Measurements from ENCODE around the gene ELOB. TPM values are rescaled to one million over a fixed set of nuclear protein-coding genes. Genes with fewer than 3 reads are reported as not detected.

Gene ELOB
- total RNA-seq, 4 donors from 2014 or later = 216 to 970 (median 375) TPM

- DNase-seq = peak in 1 of 2 donors; percentile 53
- Histone ChIP-seq H3K27me3 (no peaks in the 10 kb centered on the region), H3K4me1 (peaks cover 12 to 19% of the 10 kb centered on the region in 2 donors), H3K36me3 (peaks cover 15 to 87% of the 10 kb centered on the region in 2 donors), H3K9me3 (no peaks in the 10 kb centered on the region), H3K4me3 (no peak overlapping the region), H3K27ac (peak overlapping the region in 3 of 4 donors; percentile 53 to 62 (median 62))
- intact Hi-C loops (cut with DNase I; ENCODE audit: low total_unique reads) (no loop called here), in situ Hi-C loops (cut with MboI; ENCODE audit: low sequenced_read_pairs in 4 of 4) (no loop called here)
- TF ChIP-seq CTCF (IDR thresholded peaks at IDR 0.05 in 4 of 5, conservative IDR thresholded peaks at IDR 0.05 in 1 of 5) (no peak), POLR2A (IDR thresholded peaks at IDR 0.05) (no peak)
- ATAC-seq = no peak
These were observed 7.4 kb downstream of the ELOB start for GRCh38 chr16:2769675-2770056.

GRCh38 chr16:2769100-2769529 is 8.0 kb downstream of the ELOB start:
- TF ChIP-seq POLR2A (IDR thresholded peaks at IDR 0.05) = no peak
- TF ChIP-seq CTCF (IDR thresholded peaks at IDR 0.05 in 4 of 5, conservative IDR thresholded peaks at IDR 0.05 in 1 of 5) = no peak
- Histone ChIP-seq H3K27me3 (no peaks in the 10 kb centered on the region), H3K36me3 (peaks cover 15 to 90% of the 10 kb centered on the region in 2 donors), H3K9me3 (no peaks in the 10 kb centered on the region), H3K27ac (peak overlapping the region; percentile 24 to 62 (median 50)), H3K4me3 (no peak overlapping the region), H3K4me1 (peaks cover 12 to 19% of the 10 kb centered on the region in 2 donors)
- ATAC-seq (no peak), DNase-seq (no peak)
- intact Hi-C loops (cut with DNase I; ENCODE audit: low total_unique reads) (no loop called here), in situ Hi-C loops (cut with MboI; ENCODE audit: low sequenced_read_pairs in 4 of 4) (no loop called here)

GRCh38 chr16:2768403-2769089 is 8.5 kb downstream of the ELOB start:
- no peak for DNase-seq
- Histone ChIP-seq H3K36me3 (peaks cover 15 to 90% of the 10 kb centered on the region in 2 donors), H3K4me1 (peaks cover 12 to 19% of the 10 kb centered on the region in 2 donors), H3K9me3 (no peaks in the 10 kb centered on the region), H3K27me3 (no peaks in the 10 kb centered on the region), H3K27ac (peak overlapping the region; percentile 24 to 62 (median 50)), H3K4me3 (no peak overlapping the region)
- intact Hi-C loops (cut with DNase I; ENCODE audit: low total_unique reads) (no loop called here), in situ Hi-C loops (cut with MboI; ENCODE audit: low sequenced_read_pairs in 4 of 4) (no loop called here)
- TF ChIP-seq CTCF (IDR thresholded peaks at IDR 0.05 in 4 of 5, conservative IDR thresholded peaks at IDR 0.05 in 1 of 5) = no peak
- TF ChIP-seq POLR2A (IDR thresholded peaks at IDR 0.05) = no peak
- no peak for ATAC-seq

GRCh38 chr16:2767891-2768290 is 9.2 kb downstream of the ELOB start:
- no peak overlapping the region for H3K4me3 ChIP-seq
- no peak for TF ChIP-seq CTCF (IDR thresholded peaks at IDR 0.05 in 4 of 5, conservative IDR thresholded peaks at IDR 0.05 in 1 of 5)
- TF ChIP-seq POLR2A (IDR thresholded peaks at IDR 0.05) = no peak
- H3K9me3 ChIP-seq = no peaks in the 10 kb centered on the region
- in situ Hi-C loops (cut with MboI; ENCODE audit: low sequenced_read_pairs in 4 of 4) = no loop called here
- intact Hi-C loops (cut with DNase I; ENCODE audit: low total_unique reads) = no loop called here
- DNase-seq = no peak
- no peak for ATAC-seq
- peak overlapping the region; percentile 24 to 62 (median 50) for H3K27ac ChIP-seq
- no peaks in the 10 kb centered on the region for H3K27me3 ChIP-seq
- H3K36me3 ChIP-seq = peaks cover 18 to 94% of the 10 kb centered on the region in 2 donors
- peaks cover 12 to 19% of the 10 kb centered on the region in 2 donors for H3K4me1 ChIP-seq
